GM11168 (cell line): ENCODE measurements around the gene FAM240A.

Experiments used
- in situ Hi-C: fragments of 300-500 bp; cut with MboI; formaldehyde crosslinking; loops from one replicate; pipeline ENCODE4 v1.12.0; 2022; ENCODE audit warnings: low sequenced_read_pairs; ENCODE audit not compliant: unreplicated experiment

Gene FAM240A

DNA sequence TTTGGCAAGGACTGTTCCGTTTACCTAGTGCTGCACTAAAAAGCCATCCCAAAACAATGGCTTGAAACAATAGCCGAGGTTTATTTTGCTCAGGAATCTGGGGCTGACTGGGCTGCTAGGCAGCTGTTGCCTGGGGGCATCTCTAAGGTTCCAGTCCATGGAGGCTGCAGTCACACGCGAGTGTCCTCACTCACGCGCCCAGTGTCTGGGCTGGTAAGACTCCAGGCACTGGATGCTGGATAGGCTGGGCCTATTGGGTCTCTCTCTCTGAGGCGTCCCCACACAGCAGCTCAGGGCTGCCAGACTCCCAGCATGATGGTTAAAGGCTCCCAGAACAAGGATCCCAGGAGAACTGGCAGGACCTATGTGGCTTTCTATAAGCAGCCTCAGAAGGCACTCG lies 47.0 kb downstream of the FAM240A start:
- in situ Hi-C loops: no loop called here

DNA sequence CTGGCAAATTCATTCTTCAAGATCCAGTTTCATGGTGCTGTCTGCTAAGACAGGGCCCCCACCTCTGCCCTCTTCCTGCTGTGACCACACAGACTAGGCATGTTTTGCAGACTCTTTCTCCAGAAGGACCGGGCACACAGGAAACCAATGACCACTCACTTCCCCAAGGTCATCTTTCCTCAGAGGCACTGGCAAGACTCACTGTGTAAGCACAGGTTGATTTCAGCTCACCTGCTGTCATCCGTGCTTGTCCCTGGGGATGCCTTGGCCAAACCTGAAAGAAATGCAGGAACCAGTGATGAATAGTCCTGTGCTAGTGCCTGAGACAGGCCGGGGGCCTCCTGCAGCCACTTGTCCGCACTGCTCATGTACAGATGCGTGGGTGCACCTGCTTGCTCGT lies 47.7 kb downstream of the FAM240A start:
- in situ Hi-C loops: no loop called here

GRCh38 chr3:46660543-46661523 lies 48.5 kb downstream of the FAM240A start:
- in situ Hi-C loops: no loop called here

- in situ Hi-C loops: no loop called here
Observed at GRCh38 chr3:46661776-46662766, 49.7 kb downstream of the FAM240A start.

GRCh38 chr3:46662771-46663551 lies 50.6 kb downstream of the FAM240A start:
- in situ Hi-C loops: no loop called here

GRCh38 chr3:46663591-46664135 lies 51.3 kb downstream of the FAM240A start:
- in situ Hi-C loops: no loop called here

GRCh38 chr3:46664188-46664970 lies 52.1 kb downstream of the FAM240A start:
- in situ Hi-C loops: no loop called here

DNA sequence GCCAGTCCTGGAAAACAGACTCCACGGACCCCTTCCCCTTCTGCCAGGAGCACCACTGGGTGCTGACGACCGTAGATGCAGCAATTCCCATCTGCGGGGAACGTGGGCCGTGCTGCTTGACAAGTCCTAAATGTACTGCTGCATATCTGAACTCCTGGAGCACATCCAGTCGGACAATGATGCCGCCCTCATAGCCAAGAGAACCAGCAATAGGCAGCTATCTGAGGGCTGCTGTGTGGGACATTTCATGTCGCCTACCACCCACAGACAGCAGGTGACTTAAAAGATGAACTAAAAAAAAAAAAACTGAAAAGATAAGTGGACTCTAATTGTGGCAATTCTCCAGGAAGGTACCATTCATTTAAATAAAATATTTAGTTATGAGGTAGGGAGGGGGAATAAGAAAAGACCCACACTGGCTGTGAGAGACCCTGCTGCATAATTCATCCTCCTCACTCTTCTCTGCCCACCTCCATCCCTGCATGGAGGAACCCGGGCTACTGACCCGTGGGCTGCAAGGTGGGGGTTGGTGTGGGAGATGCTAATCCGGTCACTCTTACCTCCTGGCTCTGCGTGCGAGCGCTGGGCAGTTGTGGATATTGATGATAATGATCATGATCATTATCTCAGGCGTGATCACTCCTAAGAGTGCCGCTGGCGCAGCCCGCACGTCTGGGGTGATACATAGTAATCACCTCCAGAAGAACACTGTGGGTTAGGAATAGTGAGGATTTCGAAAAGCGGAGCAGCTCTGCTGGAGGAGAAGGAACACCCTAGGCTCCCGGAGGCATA lies 52.8 kb downstream of the FAM240A start:
- in situ Hi-C loops: no loop called here

DNA sequence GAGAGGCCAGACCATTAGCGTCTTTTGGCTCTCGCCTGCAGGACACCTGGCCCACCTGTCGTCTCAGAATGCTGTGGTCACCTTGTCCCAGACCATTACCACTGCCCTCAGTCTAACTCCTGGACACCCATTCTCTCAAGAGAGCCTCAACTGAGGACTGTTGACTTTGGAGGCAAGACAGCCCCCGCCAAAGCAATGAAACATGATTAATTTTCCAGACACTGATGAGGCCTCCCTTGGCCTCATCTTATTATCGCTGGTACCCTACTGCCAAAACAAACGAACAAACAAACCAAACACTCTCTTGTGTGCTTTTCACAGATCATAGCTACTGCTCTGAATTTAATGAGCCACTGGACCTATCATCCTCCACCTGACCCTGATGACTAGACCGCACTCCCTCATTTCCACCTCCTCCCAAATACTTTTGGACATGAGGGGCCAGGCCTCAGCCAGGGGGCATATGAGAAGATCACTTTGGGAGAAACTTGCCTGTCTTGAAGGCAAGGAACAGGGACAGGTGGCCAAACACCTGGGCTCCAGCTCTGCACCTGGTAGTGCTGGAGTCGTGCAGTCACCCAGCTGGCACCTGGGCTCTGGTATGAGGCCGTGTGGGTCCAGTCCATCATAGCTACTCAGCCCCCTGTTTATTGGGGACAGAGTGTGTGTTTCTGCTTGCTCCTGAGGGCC lies 53.6 kb downstream of the FAM240A start:
- in situ Hi-C loops: no loop called here

- in situ Hi-C loops: no loop called here
Observed at GRCh38 chr3:46666453-46666845, 54.1 kb downstream of the FAM240A start.

- in situ Hi-C loops: no loop called here
Observed at GRCh38 chr3:46667061-46667621, 54.8 kb downstream of the FAM240A start.

GRCh38 chr3:46667657-46668056 lies 55.3 kb downstream of the FAM240A start:
- in situ Hi-C loops: no loop called here

GRCh38 chr3:46668116-46668515 lies 55.8 kb downstream of the FAM240A start:
- in situ Hi-C loops: no loop called here

- in situ Hi-C loops: no loop called here
Observed at GRCh38 chr3:46668591-46668990, 56.3 kb downstream of the FAM240A start.

DNA sequence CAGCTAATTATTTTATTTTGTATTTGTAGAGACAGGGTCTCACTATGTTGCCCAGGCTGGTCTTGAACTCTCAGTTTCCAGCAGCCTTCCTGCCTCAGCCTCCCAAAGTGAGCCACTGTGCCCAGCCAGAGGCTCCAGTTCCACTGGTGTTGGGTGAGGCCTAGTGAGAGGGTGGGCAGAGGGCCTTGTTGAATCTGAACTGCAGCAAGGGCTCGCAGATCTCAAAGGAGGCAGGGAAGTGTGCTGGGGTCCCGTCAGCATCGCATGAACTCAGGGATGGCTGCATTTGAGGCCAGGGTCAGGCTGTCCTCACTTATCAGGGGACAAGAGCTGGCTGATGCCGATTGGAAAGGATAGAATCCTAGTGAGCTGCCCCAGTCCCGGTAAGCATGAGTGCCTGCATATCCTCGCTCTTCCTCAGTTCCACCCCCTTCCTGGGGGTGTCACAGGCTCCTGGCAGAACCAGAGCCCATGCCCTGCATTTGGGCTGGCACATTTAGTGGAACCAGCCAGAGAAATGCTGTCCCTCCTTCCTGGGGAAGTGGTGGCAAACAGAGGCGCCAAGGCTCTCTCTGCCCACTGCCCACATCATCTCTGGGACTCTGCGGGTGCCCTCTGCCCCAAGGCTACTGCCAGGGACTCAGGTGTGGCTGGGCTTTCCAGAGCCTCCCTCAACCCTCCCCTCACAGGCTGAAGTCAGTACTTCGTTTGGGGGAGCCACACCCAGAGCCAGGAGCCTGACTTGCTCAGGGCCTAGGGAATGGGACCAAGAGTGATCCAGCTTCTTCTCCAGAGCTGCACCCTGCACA lies 57.1 kb downstream of the FAM240A start:
- in situ Hi-C loops: no loop called here

DNA sequence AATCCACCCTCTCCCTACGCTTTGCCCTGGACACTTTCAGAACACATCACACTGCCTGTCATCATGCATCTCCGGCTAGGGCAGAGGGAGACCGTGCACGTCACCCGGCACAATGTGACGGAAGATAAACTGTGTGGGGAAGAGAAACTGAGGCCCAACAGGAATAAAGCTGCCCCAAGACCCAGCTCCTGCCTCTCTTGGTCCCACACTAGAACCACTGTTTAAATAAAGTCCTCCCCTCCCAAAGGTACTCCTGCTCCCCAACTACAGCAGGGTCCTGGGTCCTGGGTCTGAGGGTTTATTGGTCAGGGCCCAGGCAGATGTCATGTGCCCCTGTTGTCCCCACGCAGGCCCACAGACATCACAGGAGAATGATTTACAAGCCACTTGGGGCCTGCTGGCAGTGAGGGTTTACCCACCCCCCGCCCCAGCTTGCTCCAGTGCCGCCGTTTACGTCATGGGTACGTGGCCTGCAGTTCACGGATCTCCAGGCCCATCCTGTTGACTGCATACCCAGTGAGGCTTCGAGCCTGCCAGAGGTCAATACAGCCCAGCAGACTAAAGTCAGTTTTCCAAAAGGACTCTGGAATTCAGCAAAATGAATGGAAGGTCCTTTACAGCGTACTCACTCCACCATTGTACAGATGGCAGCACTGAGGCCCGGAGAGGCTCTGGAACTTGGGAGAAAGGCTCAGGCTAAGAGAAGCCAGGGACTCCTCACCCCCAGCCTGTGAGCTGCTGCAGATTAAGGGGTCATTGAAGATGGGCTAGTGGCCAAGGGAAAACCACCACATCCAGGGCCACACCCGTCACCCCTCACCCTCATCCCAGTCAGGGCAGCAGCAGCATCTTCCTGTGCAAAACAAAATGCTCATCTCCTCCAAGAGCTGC lies 57.9 kb downstream of the FAM240A start:
- in situ Hi-C loops: no loop called here
